CD4-positive, alpha-beta memory T cell (primary cell): Measurements from ENCODE around the gene EPN3. TPM values are rescaled to one million over a fixed set of nuclear protein-coding genes. Genes with fewer than 3 reads are reported as not detected.

Experiments used
- CTCF ChIA-PET: fragments of 350-600 bp; sonication (Branson Sonifier 250); formaldehyde crosslinking; loops from one replicate; lab custom pipeline; 2021; ENCODE audit warnings: inconsistent platforms; ENCODE audit not compliant: partially characterized antibody; lab: Charles Lee
- POLR2A ChIA-PET: fragments of 350-600 bp; sonication (Branson Sonifier 250); formaldehyde crosslinking; loops from one replicate; lab custom pipeline; 2021; ENCODE audit not compliant: partially characterized antibody; lab: Charles Lee
- DNase-seq, 5 donors: peaks; one replicate each; pipeline versions ENCODE4 v3.0.0 to v3.0.0-alpha.2; 2020 to 2022; ENCODE audit warnings: mixed read lengths in 1 of 5
- H3K27ac ChIP-seq: one replicate; pipeline ENCODE4 v1.7.0; 2013; ENCODE audit warnings: low read depth, low read length
- H3K27me3 ChIP-seq: 2 replicates; pipeline ENCODE4 v1.7.0; 2013; ENCODE audit warnings: mild to moderate bottlenecking, low read length, moderate library complexity; ENCODE audit not compliant: insufficient read depth
- H3K36me3 ChIP-seq: 2 replicates; pipeline ENCODE4 v1.7.0; 2013; ENCODE audit warnings: mild to moderate bottlenecking, low read length, moderate library complexity; ENCODE audit not compliant: insufficient read depth
- H3K4me1 ChIP-seq: 2 replicates; pipeline ENCODE4 v1.7.0; 2013; ENCODE audit warnings: mild to moderate bottlenecking, low read length, moderate library complexity; ENCODE audit not compliant: insufficient read depth
- H3K4me3 ChIP-seq, 2 donors: one replicate each; pipeline ENCODE4 v1.7.0; 2013; ENCODE audit warnings: low read length in 2 of 2, mild to moderate bottlenecking in 1 of 2
- H3K9me3 ChIP-seq, 2 donors: one replicate each; pipeline ENCODE4 v1.7.0; 2013; ENCODE audit warnings: low read length in 2 of 2, control low read depth in 1 of 2; ENCODE audit not compliant: control insufficient read depth in 1 of 2
- H3K27ac Mint-ChIP-seq, 7 donors: one replicate each; pipeline ENCODE4 v1.8.0; 2020 to 2021; ENCODE audit warnings: mixed read lengths in 7 of 7, mild to moderate bottlenecking in 6 of 7, inconsistent platforms in 3 of 7, moderate library complexity in 3 of 7
- H3K27me3 Mint-ChIP-seq, 2 donors: one replicate each; pipeline ENCODE4 v1.8.0; 2020 to 2021; ENCODE audit warnings: mixed read lengths in 2 of 2
- H3K36me3 Mint-ChIP-seq, 2 donors: one replicate each; pipeline ENCODE4 v1.8.0; 2020 to 2021; ENCODE audit warnings: mixed read lengths in 2 of 2, inconsistent platforms in 1 of 2, mild to moderate bottlenecking in 1 of 2
- H3K4me1 Mint-ChIP-seq, 4 donors: one replicate each; pipeline ENCODE4 v1.8.0; 2020 to 2021; ENCODE audit warnings: mixed read lengths in 4 of 4, mild to moderate bottlenecking in 1 of 4
- H3K4me3 Mint-ChIP-seq, 8 donors: one replicate each; pipeline ENCODE4 v1.8.0; 2020 to 2021; ENCODE audit warnings: mixed read lengths in 8 of 8, mild to moderate bottlenecking in 7 of 8, moderate library complexity in 6 of 8, inconsistent platforms in 3 of 8
- H3K9me3 Mint-ChIP-seq, 8 donors: one replicate each; pipeline ENCODE4 v1.8.0; 2020 to 2021; ENCODE audit warnings: mixed read lengths in 8 of 8, mild to moderate bottlenecking in 5 of 8, inconsistent platforms in 3 of 8, moderate library complexity in 1 of 8
- intact Hi-C: fragments of 100-400 bp; cut with micrococcal nuclease; formaldehyde crosslinking; loops from one replicate; pipeline ENCODE4 v1.15.1; 2023
- polyA plus RNA-seq, 2 donors: library from polyadenylated mRNA; unstranded; fragments of 300-500 nt; fragmentation: Illumina TruSeq; gene quantifications; one replicate each; pipeline ENCODE4 v1.2.3, GENCODE V29; 2021
- total RNA-seq, 2 experiments: library from RNA; stranded (reverse); gene quantifications; one replicate each; pipeline ENCODE4 v1.2.3, GENCODE V29; 2021

EPN3 gene
- total and polyA plus RNA-seq, 4 experiments from 2014 or later = not detected

DNA sequence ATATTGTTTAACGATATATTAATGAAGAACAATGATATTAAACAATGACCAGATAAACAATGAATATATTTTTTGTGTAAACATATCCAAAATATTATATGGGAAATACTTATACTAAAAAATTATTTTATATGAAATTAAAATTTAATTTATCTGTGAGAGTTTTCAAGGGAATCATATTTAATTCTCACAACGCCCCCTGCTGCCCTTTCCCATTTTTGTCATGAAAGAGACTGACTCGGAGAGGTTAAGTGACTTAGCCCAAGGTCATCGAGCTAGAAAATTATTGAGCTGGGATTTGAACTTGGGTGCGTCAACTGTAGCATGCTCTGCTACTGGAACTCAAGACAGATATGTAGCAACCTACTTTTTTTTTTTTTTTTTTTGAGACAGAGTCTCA is 31.5 kb upstream of the EPN3 start:
- ChIA-PET CTCF (interaction anchor here (0.7 to 6.1 kb wide), 15 partner anchors 9 to 362 kb away, joined by 3 to 32 read pairs (median 3); partner anchors contain the start of genes LUC7L3 and RSAD1), POLR2A (no interaction called here)
- Histone ChIP-seq H3K9me3 (no peaks in the 10 kb centered on the region), H3K4me1 (no peaks in the 10 kb centered on the region), H3K4me3 (no peak overlapping the region), H3K36me3 (no peaks in the 10 kb centered on the region), H3K27me3 (no peaks in the 10 kb centered on the region), H3K27ac (no peak overlapping the region)
- intact Hi-C loops = loop anchor here (1.0 kb wide), 2 partner anchors 23 to 139 kb away; partner anchors contain the start of gene RSAD1
- Mint-ChIP-seq H3K36me3 (no peaks in the 10 kb centered on the region), H3K9me3 (peaks cover 0 to 2% (median 0%) of the 10 kb centered on the region in 8 donors), H3K4me1 (peaks cover 0 to 8% (median 3%) of the 10 kb centered on the region in 4 donors), H3K27me3 (no peaks in the 10 kb centered on the region), H3K27ac (no peak overlapping the region), H3K4me3 (no peak overlapping the region)
- DNase-seq = no peak

DNA sequence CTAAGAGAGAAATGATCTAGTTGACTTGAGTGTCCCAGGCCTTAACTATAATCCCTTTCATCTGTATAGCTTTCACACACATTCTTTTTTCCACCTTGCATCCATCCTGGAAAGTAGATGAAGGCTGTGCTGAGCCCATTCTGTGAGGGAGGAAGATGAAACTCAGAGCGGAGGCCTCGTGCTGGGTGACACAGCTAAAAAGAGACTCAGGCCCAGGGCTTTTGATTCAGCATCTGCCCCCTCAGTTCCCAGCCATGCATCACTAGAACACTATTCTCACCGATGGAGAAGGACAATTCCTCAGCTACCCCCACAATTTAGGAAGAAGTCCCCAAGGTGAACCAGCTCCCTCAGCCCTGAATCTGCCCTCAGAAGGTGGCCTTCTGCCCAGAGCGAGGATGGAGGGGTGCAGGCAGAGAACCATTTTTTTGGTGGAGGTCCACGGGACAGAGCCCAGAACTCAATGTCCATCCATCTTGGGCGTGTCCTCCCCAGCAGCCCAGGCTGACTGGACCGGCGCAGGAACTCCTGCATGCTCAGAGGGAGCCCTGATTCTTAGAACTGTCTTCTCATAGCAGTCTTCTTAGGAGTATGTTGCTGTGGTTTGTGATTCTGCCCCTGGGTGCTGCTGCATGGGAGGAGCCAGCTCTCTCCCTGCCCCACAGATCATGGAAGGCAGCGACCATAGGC is 30.1 kb upstream of the EPN3 start:
- Mint-ChIP-seq H3K4me1 (peaks cover 0 to 8% (median 3%) of the 10 kb centered on the region in 4 donors), H3K9me3 (peaks cover 0 to 2% (median 0%) of the 10 kb centered on the region in 8 donors), H3K4me3 (no peak overlapping the region), H3K36me3 (no peaks in the 10 kb centered on the region), H3K27ac (peak overlapping the region in 2 of 7 donors; percentile 17 to 21), H3K27me3 (no peaks in the 10 kb centered on the region)
- H3K27ac ChIP-seq = no peak overlapping the region
- no peak overlapping the region for H3K4me3 ChIP-seq
- ChIA-PET CTCF (interaction anchor here (0.7 to 6.1 kb wide), 10 partner anchors 9 to 217 kb away, joined by 3 to 32 read pairs (median 4); partner anchors contain the start of genes LUC7L3 and RSAD1), POLR2A (interaction anchor here (1.0 kb wide), 1 partner anchor 8 kb away, joined by 3 read pairs; no protein-coding TSS in a partner anchor)
- H3K36me3 ChIP-seq = no peaks in the 10 kb centered on the region
- H3K4me1 ChIP-seq = no peaks in the 10 kb centered on the region
- no peak for DNase-seq
- no peaks in the 10 kb centered on the region for H3K27me3 ChIP-seq
- intact Hi-C loops = no loop called here
- no peaks in the 10 kb centered on the region for H3K9me3 ChIP-seq

DNA sequence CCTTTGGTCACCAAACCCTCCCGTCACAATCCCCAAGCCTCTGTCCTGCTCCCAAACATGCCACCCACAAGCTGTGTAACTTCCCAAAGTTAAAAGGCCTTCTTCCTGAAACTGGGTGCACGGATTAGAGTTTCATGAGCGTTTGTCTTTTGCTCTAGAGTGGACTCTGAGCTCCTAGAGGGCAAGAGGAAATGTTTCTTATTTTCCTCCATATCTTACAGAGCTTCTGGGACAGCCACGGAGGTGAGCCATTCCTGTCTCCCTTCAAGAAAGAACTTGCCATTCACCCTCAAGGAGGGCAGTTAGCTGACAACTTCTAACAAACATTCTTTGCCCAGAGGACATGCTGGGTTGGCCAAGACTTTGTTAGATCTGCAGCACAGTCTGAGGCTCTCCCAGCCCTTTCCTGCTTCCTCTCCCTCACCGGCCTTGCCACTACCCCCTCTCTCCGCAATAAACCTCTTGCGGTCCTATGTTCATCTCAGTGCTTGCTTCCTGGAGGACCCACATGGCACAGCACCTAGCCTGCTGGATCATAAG is 26.9 kb upstream of the EPN3 start:
- Histone ChIP-seq H3K27ac (no peak overlapping the region), H3K36me3 (no peaks in the 10 kb centered on the region), H3K9me3 (no peaks in the 10 kb centered on the region), H3K4me3 (no peak overlapping the region), H3K4me1 (peaks cover 20% of the 10 kb centered on the region), H3K27me3 (no peaks in the 10 kb centered on the region)
- Mint-ChIP-seq H3K27me3 (no peaks in the 10 kb centered on the region), H3K4me3 (no peak overlapping the region), H3K36me3 (peaks cover 0 to 3% of the 10 kb centered on the region in 2 donors), H3K9me3 (peaks cover 0 to 2% (median 0%) of the 10 kb centered on the region in 8 donors), H3K27ac (peak overlapping the region in 1 of 7 donors; percentile 51), H3K4me1 (peaks cover 9 to 34% (median 21%) of the 10 kb centered on the region in 4 donors)
- ChIA-PET POLR2A (no interaction called here), CTCF (interaction anchor here (1.6 to 6.1 kb wide), 2 partner anchors 22 to 26 kb away, joined by 6 to 32 read pairs; no protein-coding TSS in a partner anchor)
- intact Hi-C loops = loop anchor here (5.0 kb wide), 1 partner anchor 37 kb away; no protein-coding TSS in a partner anchor
- DNase-seq = no peak

DNA sequence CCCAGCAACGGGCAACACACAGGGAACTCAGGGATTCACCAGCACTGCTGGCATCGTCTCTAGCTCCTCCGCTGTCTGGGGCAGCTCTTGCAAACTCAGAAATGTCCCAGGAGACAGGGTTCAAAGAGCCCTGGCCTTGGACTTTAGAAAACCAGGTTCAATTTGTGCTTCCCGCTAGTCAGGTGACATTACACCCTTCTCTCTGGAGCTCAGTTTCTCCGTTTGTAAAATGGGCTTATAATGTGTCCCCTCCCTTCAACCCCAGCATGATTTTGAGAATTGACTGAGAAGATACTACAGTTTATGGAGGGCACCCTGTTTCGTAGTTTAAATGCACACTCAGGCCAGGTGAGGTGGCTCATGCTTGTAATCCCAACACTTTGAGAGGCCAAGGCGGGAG is 26.2 kb upstream of the EPN3 start:
- POLR2A ChIA-PET = no interaction called here
- Mint-ChIP-seq H3K4me1 (peaks cover 14 to 41% (median 26%) of the 10 kb centered on the region in 4 donors), H3K36me3 (peaks cover 0 to 3% of the 10 kb centered on the region in 2 donors), H3K9me3 (peaks cover 0 to 2% (median 0%) of the 10 kb centered on the region in 8 donors), H3K27ac (peak overlapping the region in 1 of 7 donors; percentile 60), H3K4me3 (peak overlapping the region in 3 of 8 donors; percentile 2 to 39 (median 10)), H3K27me3 (no peaks in the 10 kb centered on the region)
- CTCF ChIA-PET = interaction anchor here (6.1 kb wide), 1 partner anchor 23 kb away, joined by 32 read pairs; no protein-coding TSS in a partner anchor
- no peak overlapping the region for H3K27ac ChIP-seq
- intact Hi-C loops = loop anchor here (5.0 kb wide), 1 partner anchor 36 kb away; no protein-coding TSS in a partner anchor
- no peaks in the 10 kb centered on the region for H3K36me3 ChIP-seq
- DNase-seq = no peak
- H3K9me3 ChIP-seq = no peaks in the 10 kb centered on the region
- no peaks in the 10 kb centered on the region for H3K27me3 ChIP-seq
- H3K4me3 ChIP-seq = no peak overlapping the region
- H3K4me1 ChIP-seq = peaks cover 27% of the 10 kb centered on the region

DNA sequence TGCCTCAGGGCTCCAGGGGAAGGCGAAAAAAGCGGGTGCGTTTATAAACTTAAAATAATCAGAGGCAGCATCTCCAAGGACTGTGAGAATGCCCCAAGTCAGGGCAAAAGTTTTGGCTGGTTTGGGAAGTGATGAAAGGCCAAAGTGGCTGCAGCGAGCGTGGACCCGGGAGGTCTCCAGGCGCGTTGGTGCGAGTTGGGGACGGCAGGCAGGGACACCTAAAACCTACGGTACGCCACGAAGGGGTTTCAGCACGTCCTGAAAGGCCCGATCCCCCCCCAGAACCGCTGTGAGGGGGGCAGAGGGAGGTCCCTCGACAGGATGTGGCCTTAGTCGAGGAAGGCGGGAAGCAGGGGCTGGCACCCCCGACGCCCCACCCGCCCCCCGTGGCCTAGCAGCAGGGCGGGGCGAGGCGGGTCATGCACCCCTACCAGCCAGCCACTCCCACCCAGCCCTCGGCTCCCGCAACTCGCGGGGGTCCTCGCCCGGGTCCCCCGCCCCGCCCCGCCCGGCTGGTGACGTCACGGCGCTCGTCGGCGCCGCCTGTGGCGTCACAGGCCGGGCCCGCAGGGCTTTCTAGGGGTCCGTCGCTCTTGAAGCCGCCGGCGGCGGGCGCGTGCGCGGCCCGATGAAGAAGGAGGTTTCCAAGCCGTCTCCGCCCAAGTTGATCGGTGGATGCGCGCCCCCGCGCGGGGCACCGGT is 24.5 kb upstream of the EPN3 start, which contains the start of gene MYCBPAP:
TSS of gene MYCBPAP (plus strand) at position 569 of the 702 bp plus-strand sequence. CDS start 236 bp downstream, outside the sequence.
- no peaks in the 10 kb centered on the region for H3K27me3 ChIP-seq
- peaks cover 31% of the 10 kb centered on the region for H3K4me1 ChIP-seq
- intact Hi-C loops = loop anchor here (1.0 to 5.0 kb wide), 2 partner anchors 30 to 34 kb away; partner anchors contain the start of gene RSAD1
- H3K9me3 ChIP-seq = no peaks in the 10 kb centered on the region
- peaks cover 0 to 3% of the 10 kb centered on the region in 2 donors for H3K36me3 Mint-ChIP-seq
- H3K4me3 ChIP-seq = peak within 1 kb of the TSS; percentile 19 to 63
- CTCF ChIA-PET = no interaction called here
- peaks cover 19 to 53% (median 34%) of the 10 kb centered on the region in 4 donors for H3K4me1 Mint-ChIP-seq
- no peaks in the 10 kb centered on the region for H3K27me3 Mint-ChIP-seq
- H3K4me3 Mint-ChIP-seq = peak within 1 kb of the TSS; percentile 87 to 98 (median 90)
- H3K9me3 Mint-ChIP-seq = peaks cover 0 to 2% (median 0%) of the 10 kb centered on the region in 8 donors
- POLR2A ChIA-PET = no interaction called here
- peak within 1 kb of the TSS; percentile 72 for H3K27ac ChIP-seq
- H3K36me3 ChIP-seq = no peaks in the 10 kb centered on the region
- H3K27ac Mint-ChIP-seq = peak within 1 kb of the TSS; percentile 90 to 97 (median 92)
- DNase-seq = peak; percentile 74 to 89 (median 76)

DNA sequence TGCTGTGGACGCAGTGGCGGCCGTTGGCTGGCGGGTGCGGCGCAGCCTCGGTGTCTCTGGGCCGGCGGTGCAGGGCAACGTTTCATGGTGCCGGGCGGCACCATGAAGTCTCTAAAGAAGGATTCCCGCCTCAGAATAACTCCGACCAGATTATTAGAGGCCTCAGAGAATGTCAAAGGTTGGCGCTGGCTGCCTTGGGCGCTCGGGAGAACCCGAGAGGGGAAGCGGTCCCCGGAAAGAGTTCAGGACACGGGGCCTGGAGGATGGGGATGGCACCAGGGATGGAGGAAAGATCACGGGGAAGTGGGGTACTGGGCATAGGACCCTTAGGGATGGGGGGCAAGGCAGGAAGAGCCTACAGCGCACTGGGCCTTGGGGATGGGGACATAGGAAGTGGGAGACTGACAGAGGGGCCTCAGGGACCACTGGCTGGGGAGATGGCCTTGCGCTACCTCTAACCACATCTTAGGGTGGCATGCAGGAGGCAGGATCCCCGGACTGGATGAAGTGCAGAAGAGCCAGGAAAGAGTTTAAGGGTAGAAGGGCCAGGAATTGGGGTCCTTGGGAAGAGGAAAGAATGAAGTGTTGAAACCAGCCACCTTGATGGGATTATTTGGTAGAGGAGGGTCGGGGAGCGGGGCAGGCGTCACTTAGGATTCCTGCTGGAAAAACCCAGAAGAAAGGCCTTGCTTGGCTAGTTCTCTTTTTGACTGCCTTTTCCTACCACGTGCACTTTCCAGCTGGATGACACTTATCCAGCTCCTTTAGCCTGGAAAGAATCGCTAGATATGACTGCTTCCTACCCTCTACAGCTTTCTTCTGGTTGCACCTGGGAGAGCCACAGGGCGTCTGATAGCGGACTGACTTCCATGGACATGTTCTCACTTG is 23.7 kb upstream of the EPN3 start:
- intact Hi-C loops = loop anchor here (1.0 to 5.0 kb wide), 2 partner anchors 31 to 33 kb away; partner anchors contain the start of gene RSAD1
- DNase-seq = no peak
- H3K27me3 Mint-ChIP-seq = no peaks in the 10 kb centered on the region
- Histone ChIP-seq H3K27ac (peak overlapping the region; percentile 72), H3K4me1 (peaks cover 31% of the 10 kb centered on the region), H3K4me3 (peak overlapping the region; percentile 19 to 63), H3K9me3 (no peaks in the 10 kb centered on the region), H3K36me3 (no peaks in the 10 kb centered on the region), H3K27me3 (no peaks in the 10 kb centered on the region)
- no peaks in the 10 kb centered on the region for H3K9me3 Mint-ChIP-seq
- peaks cover 19 to 48% (median 33%) of the 10 kb centered on the region in 4 donors for H3K4me1 Mint-ChIP-seq
- peak overlapping the region; percentile 83 to 95 (median 92) for H3K27ac Mint-ChIP-seq
- ChIA-PET POLR2A (no interaction called here), CTCF (interaction anchor here (1.3 kb wide), 1 partner anchor 111 kb away, joined by 7 read pairs; the partner anchor contains the start of gene LRRC59)
- peaks cover 0 to 3% of the 10 kb centered on the region in 2 donors for H3K36me3 Mint-ChIP-seq
- peak overlapping the region; percentile 87 to 98 (median 90) for H3K4me3 Mint-ChIP-seq
